ENCODE results near the gene RELL1. TPM values are rescaled to one million over a fixed set of nuclear protein-coding genes. Genes with fewer than 3 reads are reported as not detected.

The RELL1 gene
- total and polyA plus RNA-seq, 4 donors = 1.8 to 47.4 (median 20.6) TPM

DNA sequence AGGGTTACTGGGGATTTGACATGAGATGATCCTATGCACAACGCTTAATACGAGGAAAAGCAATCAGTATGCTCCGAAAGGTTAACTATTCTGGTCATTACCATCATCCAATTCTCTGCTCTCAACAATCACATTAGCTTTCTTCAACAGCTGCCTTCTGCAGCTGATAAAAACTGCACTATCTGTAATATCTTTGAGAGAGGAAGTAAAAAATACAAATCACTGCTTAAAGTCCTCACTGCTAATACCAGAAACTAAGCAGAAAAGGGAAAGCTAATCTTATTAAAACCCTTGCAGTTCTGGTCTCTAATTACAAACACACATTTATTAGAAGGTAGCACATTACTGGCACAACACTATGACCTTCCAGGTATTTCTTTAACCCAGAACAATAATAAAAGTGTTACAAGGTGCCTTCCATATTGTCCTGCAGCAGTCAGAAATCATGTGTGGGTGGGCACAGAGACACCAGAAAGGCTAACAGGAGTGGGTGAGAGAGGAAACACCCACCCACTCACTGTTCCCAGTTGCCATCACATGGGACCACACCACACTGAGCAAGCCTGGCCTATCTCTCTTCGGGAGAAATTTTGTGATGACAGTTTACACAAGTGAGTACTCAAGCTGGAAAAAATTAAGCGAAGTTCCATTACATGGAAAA is 71.0 kb downstream of the RELL1 start:
- Histone ChIP-seq H3K4me3 (no peak overlapping the region), H3K27me3 (ENCODE audit: control insufficient read depth in 3 of 3, insufficient read depth in 3 of 3, low read length in 2 of 3) (no peaks in the 10 kb centered on the region), H3K9ac (ENCODE audit: insufficient read depth in 1 of 2, low read length in 2 of 2) (no peak overlapping the region), H3K4me1 (ENCODE audit: control insufficient read depth in 5 of 5, insufficient read depth in 5 of 5, low read length in 5 of 5) (peaks cover 0 to 4% (median 0%) of the 10 kb centered on the region in 5 donors), H3K36me3 (ENCODE audit: control insufficient read depth in 4 of 4, insufficient read depth in 4 of 4, low read length in 4 of 4) (peaks cover 0 to 7% (median 2%) of the 10 kb centered on the region in 4 donors), H3K9me3 (ENCODE audit: control insufficient read depth in 4 of 4, insufficient read depth in 3 of 4, low read length in 3 of 4) (no peaks in the 10 kb centered on the region), H3K27ac (ENCODE audit: low read depth in 1 of 2, low read length in 1 of 2) (no peak overlapping the region)
- no peak for ATAC-seq (ENCODE audit: insufficient read depth, low FRiP score)
- TF ChIP-seq, protein P1, sequence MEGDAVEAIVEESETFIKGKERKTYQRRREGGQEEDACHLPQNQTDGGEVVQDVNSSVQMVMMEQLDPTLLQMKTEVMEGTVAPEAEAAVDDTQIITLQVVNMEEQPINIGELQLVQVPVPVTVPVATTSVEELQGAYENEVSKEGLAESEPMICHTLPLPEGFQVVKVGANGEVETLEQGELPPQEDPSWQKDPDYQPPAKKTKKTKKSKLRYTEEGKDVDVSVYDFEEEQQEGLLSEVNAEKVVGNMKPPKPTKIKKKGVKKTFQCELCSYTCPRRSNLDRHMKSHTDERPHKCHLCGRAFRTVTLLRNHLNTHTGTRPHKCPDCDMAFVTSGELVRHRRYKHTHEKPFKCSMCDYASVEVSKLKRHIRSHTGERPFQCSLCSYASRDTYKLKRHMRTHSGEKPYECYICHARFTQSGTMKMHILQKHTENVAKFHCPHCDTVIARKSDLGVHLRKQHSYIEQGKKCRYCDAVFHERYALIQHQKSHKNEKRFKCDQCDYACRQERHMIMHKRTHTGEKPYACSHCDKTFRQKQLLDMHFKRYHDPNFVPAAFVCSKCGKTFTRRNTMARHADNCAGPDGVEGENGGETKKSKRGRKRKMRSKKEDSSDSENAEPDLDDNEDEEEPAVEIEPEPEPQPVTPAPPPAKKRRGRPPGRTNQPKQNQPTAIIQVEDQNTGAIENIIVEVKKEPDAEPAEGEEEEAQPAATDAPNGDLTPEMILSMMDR (IDR thresholded peaks at IDR 0.05; ENCODE audit: control extremely low read depth, extremely low read depth) = no peak
- 85 to 91% methylated on average over 5 of the region's 5 CpGs for WGBS, 2 donors
- DNase-seq = no peak

DNA sequence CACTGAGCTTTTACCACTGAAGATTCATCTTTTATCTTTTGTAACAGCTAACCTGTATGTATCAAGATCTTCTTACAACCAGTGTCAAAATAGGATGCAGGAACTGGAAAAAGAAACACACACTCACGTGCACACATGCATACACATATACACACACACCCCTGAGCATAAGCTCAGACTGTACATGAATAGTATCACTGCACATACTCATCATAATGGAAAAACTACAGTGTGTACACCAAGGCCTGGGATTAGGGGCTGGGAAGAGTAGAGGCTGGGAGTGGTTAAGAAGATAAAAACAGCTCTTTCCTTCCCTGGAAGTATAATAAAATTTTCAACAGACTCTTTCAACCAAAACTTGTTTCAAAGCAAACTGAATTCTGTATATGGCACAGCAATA is 73.4 kb downstream of the RELL1 start:
- no peaks in the 10 kb centered on the region for H3K9me3 ChIP-seq (ENCODE audit: control insufficient read depth in 4 of 4, insufficient read depth in 3 of 4, low read length in 3 of 4)
- no peak overlapping the region for H3K27ac ChIP-seq (ENCODE audit: low read depth in 1 of 2, low read length in 1 of 2)
- H3K27me3 ChIP-seq (ENCODE audit: control insufficient read depth in 3 of 3, insufficient read depth in 3 of 3, low read length in 2 of 3) = no peaks in the 10 kb centered on the region
- peaks cover 1 to 7% (median 4%) of the 10 kb centered on the region in 4 donors for H3K36me3 ChIP-seq (ENCODE audit: control insufficient read depth in 4 of 4, insufficient read depth in 4 of 4, low read length in 4 of 4)
- peaks cover 0 to 4% (median 0%) of the 10 kb centered on the region in 5 donors for H3K4me1 ChIP-seq (ENCODE audit: control insufficient read depth in 5 of 5, insufficient read depth in 5 of 5, low read length in 5 of 5)
- TF ChIP-seq, protein P1 (IDR thresholded peaks at IDR 0.05; ENCODE audit: control extremely low read depth, extremely low read depth) = no peak
- no peak for DNase-seq
- no peak for ATAC-seq (ENCODE audit: insufficient read depth, low FRiP score)
- no peak overlapping the region for H3K4me3 ChIP-seq
- no peak overlapping the region for H3K9ac ChIP-seq (ENCODE audit: insufficient read depth in 1 of 2, low read length in 2 of 2)
- 83 to 91% methylated on average over 1 of the region's 1 CpG for WGBS, 2 donors

DNA sequence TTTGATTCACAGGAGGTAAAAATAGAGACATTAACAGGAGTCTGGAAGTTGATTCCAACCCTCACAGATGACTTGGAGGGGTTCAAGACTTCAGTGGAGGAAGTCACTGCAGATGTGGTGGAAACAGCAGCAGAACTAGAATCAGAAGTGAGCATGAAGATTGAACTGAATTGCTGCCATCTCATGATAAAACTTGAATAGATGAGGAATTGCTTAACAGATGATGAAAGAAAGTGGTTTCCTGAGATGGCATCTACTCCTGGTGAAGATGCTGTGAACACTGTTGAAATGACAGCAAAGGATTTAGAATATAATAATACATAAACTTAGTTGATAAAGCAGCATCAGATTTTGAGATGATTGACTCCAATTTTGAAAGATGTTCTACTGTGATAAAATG is 76.5 kb downstream of the RELL1 start:
- Histone ChIP-seq H3K9ac (ENCODE audit: insufficient read depth in 1 of 2, low read length in 2 of 2) (no peak overlapping the region), H3K36me3 (ENCODE audit: control insufficient read depth in 4 of 4, insufficient read depth in 4 of 4, low read length in 4 of 4) (peaks cover 1 to 7% (median 4%) of the 10 kb centered on the region in 4 donors), H3K27me3 (ENCODE audit: control insufficient read depth in 3 of 3, insufficient read depth in 3 of 3, low read length in 2 of 3) (no peaks in the 10 kb centered on the region), H3K9me3 (ENCODE audit: control insufficient read depth in 4 of 4, insufficient read depth in 3 of 4, low read length in 3 of 4) (no peaks in the 10 kb centered on the region), H3K4me3 (no peak overlapping the region), H3K4me1 (ENCODE audit: control insufficient read depth in 5 of 5, insufficient read depth in 5 of 5, low read length in 5 of 5) (no peaks in the 10 kb centered on the region), H3K27ac (ENCODE audit: low read depth in 1 of 2, low read length in 1 of 2) (no peak overlapping the region)
- TF ChIP-seq, protein P1 (IDR thresholded peaks at IDR 0.05; ENCODE audit: control extremely low read depth, extremely low read depth) = no peak
- DNase-seq (no peak), ATAC-seq (ENCODE audit: insufficient read depth, low FRiP score) (no peak)

DNA sequence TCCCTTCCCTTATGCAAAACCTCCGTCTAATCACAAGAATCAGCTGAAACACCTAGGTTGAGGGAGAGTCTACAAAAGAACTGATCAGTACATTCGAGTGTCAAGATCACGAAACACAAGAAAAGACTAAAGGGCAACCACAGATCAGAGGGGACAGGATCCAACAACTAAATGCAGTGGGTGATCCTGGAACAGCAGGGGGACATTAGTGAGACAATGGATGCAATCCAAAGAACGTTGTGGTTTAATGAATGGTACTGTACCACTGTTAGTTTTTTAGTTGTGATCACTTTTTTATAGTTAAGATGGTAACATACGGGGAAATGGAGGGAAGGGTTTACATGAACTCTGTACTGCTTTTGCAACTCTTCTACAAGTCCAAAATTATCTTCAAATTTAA is 79.2 kb downstream of the RELL1 start:
- Histone ChIP-seq H3K27me3 (ENCODE audit: control insufficient read depth in 3 of 3, insufficient read depth in 3 of 3, low read length in 2 of 3) (no peaks in the 10 kb centered on the region), H3K9me3 (ENCODE audit: control insufficient read depth in 4 of 4, insufficient read depth in 3 of 4, low read length in 3 of 4) (no peaks in the 10 kb centered on the region), H3K36me3 (ENCODE audit: control insufficient read depth in 4 of 4, insufficient read depth in 4 of 4, low read length in 4 of 4) (peaks cover 0 to 4% (median 1%) of the 10 kb centered on the region in 4 donors), H3K4me3 (no peak overlapping the region), H3K9ac (ENCODE audit: insufficient read depth in 1 of 2, low read length in 2 of 2) (no peak overlapping the region), H3K27ac (ENCODE audit: low read depth in 1 of 2, low read length in 1 of 2) (no peak overlapping the region), H3K4me1 (ENCODE audit: control insufficient read depth in 5 of 5, insufficient read depth in 5 of 5, low read length in 5 of 5) (no peaks in the 10 kb centered on the region)
- no peak for DNase-seq
- ATAC-seq (ENCODE audit: insufficient read depth, low FRiP score) = no peak
- TF ChIP-seq, protein P1 (IDR thresholded peaks at IDR 0.05; ENCODE audit: control extremely low read depth, extremely low read depth) = no peak
- WGBS, 2 donors = 85 to 92% methylated on average over 5 of the region's 5 CpGs

Measured in lung (tissue), 12 donors.